SIG-M5 treated with dmso at 0.1 percent for 504 hours (cell line): ENCODE measurements around the gene USF3.

ENCODE experiments used
- DNase-seq: peaks from one replicate; lab custom pipeline; 2025; ENCODE audit not compliant: unreplicated experiment; lab: John Stamatoyannopoulos, UW

Gene USF3, protein sequence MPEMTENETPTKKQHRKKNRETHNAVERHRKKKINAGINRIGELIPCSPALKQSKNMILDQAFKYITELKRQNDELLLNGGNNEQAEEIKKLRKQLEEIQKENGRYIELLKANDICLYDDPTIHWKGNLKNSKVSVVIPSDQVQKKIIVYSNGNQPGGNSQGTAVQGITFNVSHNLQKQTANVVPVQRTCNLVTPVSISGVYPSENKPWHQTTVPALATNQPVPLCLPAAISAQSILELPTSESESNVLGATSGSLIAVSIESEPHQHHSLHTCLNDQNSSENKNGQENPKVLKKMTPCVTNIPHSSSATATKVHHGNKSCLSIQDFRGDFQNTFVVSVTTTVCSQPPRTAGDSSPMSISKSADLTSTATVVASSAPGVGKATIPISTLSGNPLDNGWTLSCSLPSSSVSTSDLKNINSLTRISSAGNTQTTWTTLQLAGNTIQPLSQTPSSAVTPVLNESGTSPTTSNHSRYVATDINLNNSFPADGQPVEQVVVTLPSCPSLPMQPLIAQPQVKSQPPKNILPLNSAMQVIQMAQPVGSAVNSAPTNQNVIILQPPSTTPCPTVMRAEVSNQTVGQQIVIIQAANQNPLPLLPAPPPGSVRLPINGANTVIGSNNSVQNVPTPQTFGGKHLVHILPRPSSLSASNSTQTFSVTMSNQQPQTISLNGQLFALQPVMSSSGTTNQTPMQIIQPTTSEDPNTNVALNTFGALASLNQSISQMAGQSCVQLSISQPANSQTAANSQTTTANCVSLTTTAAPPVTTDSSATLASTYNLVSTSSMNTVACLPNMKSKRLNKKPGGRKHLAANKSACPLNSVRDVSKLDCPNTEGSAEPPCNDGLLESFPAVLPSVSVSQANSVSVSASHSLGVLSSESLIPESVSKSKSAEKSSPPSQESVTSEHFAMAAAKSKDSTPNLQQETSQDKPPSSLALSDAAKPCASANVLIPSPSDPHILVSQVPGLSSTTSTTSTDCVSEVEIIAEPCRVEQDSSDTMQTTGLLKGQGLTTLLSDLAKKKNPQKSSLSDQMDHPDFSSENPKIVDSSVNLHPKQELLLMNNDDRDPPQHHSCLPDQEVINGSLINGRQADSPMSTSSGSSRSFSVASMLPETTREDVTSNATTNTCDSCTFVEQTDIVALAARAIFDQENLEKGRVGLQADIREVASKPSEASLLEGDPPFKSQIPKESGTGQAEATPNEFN (N-terminal part only)

GRCh38 chr3:113695786-113696645 is at the start of gene USF3:
Gene USF3 (minus strand): TSS chr3:113696642. CDS start chr3:113674878, 21,764 bp downstream.
- peak; percentile 51 for DNase-seq

- DNase-seq, result peak; percentile 97
Observed at GRCh38 chr3:113745756-113746547, 49.5 kb upstream of the USF3 start, which contains the start of gene NAA50. Gene NAA50 (minus strand): TSS chr3:113746249. CDS start chr3:113745949, 300 bp downstream.

DNA sequence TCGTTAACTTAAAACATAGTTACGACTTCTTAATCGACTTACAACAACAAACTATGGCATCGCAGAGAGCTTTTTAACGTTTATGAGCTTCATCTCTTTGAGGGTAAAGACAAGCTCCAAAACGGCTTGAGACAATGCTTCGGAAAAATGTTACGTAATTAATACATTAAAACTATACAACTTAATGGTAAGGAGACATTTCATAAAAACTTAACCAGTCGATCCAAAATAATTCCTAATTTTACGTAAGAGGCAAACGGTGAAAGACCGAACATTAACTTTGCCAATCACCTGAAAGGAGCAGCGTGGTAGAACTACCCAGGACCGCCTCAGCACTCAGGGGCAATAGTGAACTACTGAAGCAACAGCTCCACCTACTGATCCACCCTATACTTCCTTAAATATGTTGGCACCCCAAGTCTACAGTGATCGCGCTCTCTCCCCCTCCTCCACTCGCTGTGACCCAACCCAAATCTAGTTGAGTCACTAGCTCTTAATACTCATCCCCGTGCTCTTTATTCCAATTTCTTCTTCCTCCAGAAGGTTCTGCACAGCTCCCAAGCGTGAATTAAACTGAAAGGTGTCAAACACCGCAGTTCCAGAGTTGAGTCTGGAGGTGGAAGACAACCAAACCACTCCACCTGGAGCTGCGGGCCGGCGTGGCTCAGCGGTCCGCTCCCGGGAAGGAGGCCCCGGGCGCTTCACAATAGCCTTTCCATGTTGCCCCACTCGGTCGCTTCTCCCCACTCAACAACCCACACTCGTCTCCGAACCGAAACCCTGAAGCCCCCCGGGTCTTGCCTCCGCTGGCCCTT is 48.7 kb upstream of the USF3 start:
- peak; percentile 98 for DNase-seq

DNA sequence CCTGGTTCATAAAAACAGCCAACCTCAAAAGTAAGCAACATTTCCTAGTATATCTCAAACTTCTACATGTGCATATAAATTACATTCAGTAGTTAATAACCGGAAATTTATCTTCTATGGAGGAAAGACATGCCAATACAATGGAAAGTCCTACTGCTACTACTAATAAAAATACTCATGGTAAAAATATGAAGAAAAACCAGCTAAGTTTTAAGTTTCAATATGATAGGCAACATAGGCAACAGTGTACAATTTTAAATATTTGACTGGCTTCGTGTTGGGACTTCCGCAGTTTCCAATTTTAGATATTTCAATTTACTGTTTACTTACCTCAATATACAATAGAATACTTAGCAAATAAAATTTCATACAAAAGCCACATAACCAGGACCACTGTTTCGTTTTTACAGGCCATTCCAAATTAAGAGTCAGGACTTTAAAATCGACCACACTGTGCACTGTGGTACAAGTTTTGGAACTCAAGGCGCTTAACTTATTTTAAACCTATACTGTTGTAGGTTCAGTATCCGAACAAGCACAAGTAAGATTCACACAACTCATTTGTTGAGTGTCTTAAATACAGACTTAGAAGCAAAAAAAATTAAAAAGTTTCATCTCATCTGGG is 46.7 kb upstream of the USF3 start:
- peak; percentile 11 for DNase-seq

- DNase-seq, result no peak
Observed at GRCh38 chr3:113741620-113742019, 45.2 kb upstream of the USF3 start.

GRCh38 chr3:113741086-113741485 is 44.6 kb upstream of the USF3 start:
- no peak for DNase-seq

DNA sequence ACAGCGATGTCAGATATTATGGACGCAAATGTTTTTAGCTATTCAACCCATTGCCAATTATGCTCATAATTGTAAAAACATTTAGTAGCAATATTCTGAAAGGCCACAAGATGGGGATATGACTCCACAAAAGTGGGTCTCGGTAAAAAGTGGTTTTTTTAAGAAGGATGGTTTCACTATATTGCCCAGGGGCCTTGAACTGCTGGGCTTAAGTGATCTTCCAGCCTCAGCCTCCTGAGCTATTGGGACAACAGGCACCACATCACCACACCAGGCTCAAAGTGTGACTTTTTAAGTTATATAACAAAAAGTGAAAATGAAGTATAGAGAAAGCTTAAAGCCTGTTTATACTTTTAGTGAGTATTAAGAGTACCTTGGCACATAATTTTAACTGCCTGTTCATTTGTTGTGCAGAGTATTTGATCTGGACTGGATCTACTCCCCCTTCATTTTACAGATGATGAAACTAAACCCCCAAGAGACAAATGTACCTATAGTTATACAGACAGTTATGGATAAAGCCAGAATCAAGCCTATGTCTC is 40.2 kb upstream of the USF3 start:
- DNase-seq, result peak; percentile 75

- no peak for DNase-seq
Observed at GRCh38 chr3:113731694-113732093, 35.3 kb upstream of the USF3 start.

- no peak for DNase-seq
Observed at GRCh38 chr3:113730550-113730949, 34.1 kb upstream of the USF3 start.

DNA sequence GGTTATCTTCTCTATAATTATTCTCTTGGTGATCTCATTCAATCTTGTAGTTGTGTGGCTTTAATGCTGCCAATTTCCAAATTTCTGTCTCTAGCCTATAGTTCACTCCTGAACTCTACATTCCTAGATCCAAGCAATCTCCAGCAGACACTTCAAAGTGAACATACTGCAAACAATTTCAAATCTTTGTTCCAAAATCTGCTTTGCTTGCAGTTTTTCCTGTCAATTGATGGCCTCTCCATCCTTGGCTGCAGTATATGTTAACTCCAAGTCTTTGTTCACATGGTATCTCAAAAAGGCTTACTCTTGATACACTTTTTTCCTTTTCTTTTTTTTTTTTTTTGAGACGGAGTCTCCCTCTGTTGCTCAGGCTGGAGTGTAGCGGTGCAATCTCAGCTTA is 32.2 kb upstream of the USF3 start:
- no peak for DNase-seq

DNA sequence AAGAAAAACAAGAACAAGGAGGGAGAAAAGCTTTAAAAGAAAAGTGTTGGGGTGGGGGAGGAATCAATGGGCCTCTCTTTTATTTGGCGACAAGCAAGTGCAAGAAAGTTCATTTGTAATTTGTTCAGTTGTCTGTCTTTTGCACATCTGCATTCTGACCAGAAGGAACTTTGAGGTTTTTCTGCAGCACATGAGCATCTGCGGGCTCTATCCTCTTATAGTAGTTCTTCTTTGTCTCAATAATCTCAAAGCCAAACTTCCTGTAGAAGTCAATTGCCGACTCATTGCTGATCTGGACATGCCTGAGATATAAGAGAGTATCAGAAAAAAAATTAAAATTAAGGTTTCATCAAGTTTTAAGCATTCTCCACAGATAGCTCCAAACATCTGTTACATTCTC is 25.2 kb upstream of the USF3 start:
- no peak for DNase-seq

- no peak for DNase-seq
Observed at GRCh38 chr3:113719758-113720157, 23.3 kb upstream of the USF3 start.

- no peak for DNase-seq
Observed at GRCh38 chr3:113719294-113719693, 22.9 kb upstream of the USF3 start.

- no peak for DNase-seq
Observed at GRCh38 chr3:113717818-113718217, 21.4 kb upstream of the USF3 start.

DNA sequence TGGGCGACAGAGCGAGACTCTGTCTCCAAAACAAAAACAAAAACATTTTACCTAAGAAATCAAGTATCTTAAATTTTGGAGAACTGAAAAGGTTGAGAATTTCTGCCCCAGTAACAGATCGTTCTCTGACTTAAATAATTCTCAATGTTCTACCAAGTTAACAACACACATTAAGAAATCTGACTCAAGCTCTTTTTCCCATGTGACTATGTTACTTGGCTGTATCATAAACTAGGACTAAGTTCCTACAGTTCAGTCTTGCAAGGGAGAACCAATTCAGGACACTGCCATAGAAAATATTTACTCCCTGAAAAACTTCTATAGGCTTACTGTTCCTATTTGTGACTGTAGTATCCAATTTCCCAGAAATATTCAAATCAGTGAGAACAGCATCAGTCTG is 20.9 kb upstream of the USF3 start:
- DNase-seq, result no peak

- DNase-seq, result no peak
Observed at GRCh38 chr3:113714702-113715101, 18.3 kb upstream of the USF3 start.

DNA sequence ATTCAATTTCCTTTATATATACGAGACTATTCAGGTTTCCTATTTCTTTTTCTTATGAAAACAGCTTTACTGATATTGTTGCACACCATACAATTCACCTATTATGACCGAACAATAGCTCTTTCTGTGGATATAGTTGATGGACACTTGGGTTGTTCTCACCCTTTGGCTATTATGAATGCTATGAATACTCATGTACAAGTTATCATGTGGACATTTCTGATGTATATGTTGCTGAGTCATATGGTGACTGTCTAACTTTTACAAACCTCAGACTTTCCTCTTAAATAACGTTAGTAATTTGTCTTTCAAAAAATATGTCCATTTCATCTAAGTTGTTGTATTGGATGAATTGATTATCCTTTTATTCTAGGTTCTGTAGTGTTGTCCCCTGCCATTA is 15.7 kb upstream of the USF3 start:
- DNase-seq, result no peak

DNA sequence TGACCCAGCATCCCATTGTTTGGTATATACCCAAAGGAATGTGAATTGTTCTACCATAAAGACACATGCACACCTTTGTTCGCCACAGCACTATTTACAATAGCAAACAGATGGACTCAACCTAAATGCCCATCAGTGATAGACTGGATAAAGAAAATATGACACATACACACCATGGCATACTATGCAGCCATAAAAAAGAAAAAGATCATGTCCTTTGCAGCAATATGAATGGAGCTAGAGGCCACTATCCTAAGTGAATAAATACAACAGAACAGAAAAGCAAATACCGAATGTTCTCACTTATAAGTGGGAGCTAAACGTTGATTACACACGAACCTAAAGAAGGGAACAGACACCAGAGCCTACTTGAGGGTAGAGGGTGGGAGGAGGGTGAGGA is 11.4 kb upstream of the USF3 start:
- no peak for DNase-seq
